Dendritic cell treated with granulocyte-macrophage colony-stimulating factor and Interleukin-4, amounts not matched to agents 40 ng/mL and 50 ng/mL, for 4 days (primary cell): Measurements from ENCODE around the gene NKAP.
"Not testable (repeated sequence)": the region's sequence is repeated elsewhere in the genome, so short reads cannot be mapped to it uniquely, and the experiment has no call there.

ENCODE experiments used
- H3K27ac Mint-ChIP-seq: one replicate; pipeline ENCODE4 v1.8.0; 2022; ENCODE audit warnings: mild to moderate bottlenecking, mixed read lengths
- H3K27me3 Mint-ChIP-seq: one replicate; pipeline ENCODE4 v1.8.0; 2022; ENCODE audit warnings: mild to moderate bottlenecking, mixed read lengths
- H3K36me3 Mint-ChIP-seq: one replicate; pipeline ENCODE4 v1.8.0; 2022; ENCODE audit warnings: low read depth, mixed read lengths
- H3K4me1 Mint-ChIP-seq: one replicate; pipeline ENCODE4 v1.8.0; 2022; ENCODE audit warnings: low read depth, mixed read lengths
- H3K4me3 Mint-ChIP-seq: one replicate; pipeline ENCODE4 v1.8.0; 2022; ENCODE audit warnings: mild to moderate bottlenecking, moderate library complexity, mixed read lengths
- H3K9me3 Mint-ChIP-seq: one replicate; pipeline ENCODE4 v1.8.0; 2022; ENCODE audit warnings: mixed read lengths
- intact Hi-C: fragments of 100-400 bp; cut with micrococcal nuclease; formaldehyde crosslinking; loops from one replicate; pipeline ENCODE4 v1.15.0; 2022

NKAP gene

GRCh38 chrX:119900976-119901375 is 42.6 kb downstream of the NKAP start:
- no peaks in the 10 kb centered on the region for H3K36me3 Mint-ChIP-seq
- H3K4me1 Mint-ChIP-seq = peaks cover 20% of the 10 kb centered on the region
- peaks cover 2% of the 10 kb centered on the region for H3K27me3 Mint-ChIP-seq
- no peaks in the 10 kb centered on the region for H3K9me3 Mint-ChIP-seq
- H3K27ac Mint-ChIP-seq = no peak overlapping the region
- H3K4me3 Mint-ChIP-seq = no peak overlapping the region
- intact Hi-C loops = no loop called here

- no peaks in the 10 kb centered on the region for H3K9me3 Mint-ChIP-seq
- peaks cover 13% of the 10 kb centered on the region for H3K4me1 Mint-ChIP-seq
- no peaks in the 10 kb centered on the region for H3K36me3 Mint-ChIP-seq
- H3K4me3 Mint-ChIP-seq = peak overlapping the region; percentile 17
- H3K27ac Mint-ChIP-seq = peak overlapping the region; percentile 81
- H3K27me3 Mint-ChIP-seq = peaks cover 2% of the 10 kb centered on the region
- intact Hi-C loops = no loop called here
These were observed 44.4 kb downstream of the NKAP start for GRCh38 chrX:119899125-119899524.

- Mint-ChIP-seq H3K4me1 (peaks cover 19% of the 10 kb centered on the region), H3K4me3 (no peak within 1 kb of the TSS), H3K9me3 (no peaks in the 10 kb centered on the region), H3K27ac (no peak within 1 kb of the TSS), H3K36me3 (no peaks in the 10 kb centered on the region), H3K27me3 (peaks cover 6% of the 10 kb centered on the region)
- intact Hi-C loops = no loop called here
These were observed 47.7 kb downstream of the NKAP start, which contains the start of gene AKAP14 for GRCh38 chrX:119895843-119896326. Gene AKAP14 (plus strand): TSS chrX:119895893. CDS start chrX:119903224, 7,331 bp downstream.

GRCh38 chrX:119891961-119892692 is 51.4 kb downstream of the NKAP start:
- H3K4me3 Mint-ChIP-seq, H3K9me3 Mint-ChIP-seq, H3K36me3 Mint-ChIP-seq, H3K4me1 Mint-ChIP-seq, H3K27ac Mint-ChIP-seq, intact Hi-C loops: not testable (repeated sequence)
- peaks cover 19% of the 10 kb centered on the region for H3K27me3 Mint-ChIP-seq

- H3K36me3 Mint-ChIP-seq, H3K9me3 Mint-ChIP-seq, H3K4me3 Mint-ChIP-seq, H3K27ac Mint-ChIP-seq, intact Hi-C loops: not testable (repeated sequence)
- H3K4me1 Mint-ChIP-seq = peaks cover 13% of the 10 kb centered on the region
- H3K27me3 Mint-ChIP-seq = peaks cover 18% of the 10 kb centered on the region
These were observed 52.9 kb downstream of the NKAP start for GRCh38 chrX:119890626-119891025.

GRCh38 chrX:119887721-119888425 is 55.7 kb downstream of the NKAP start:
- intact Hi-C loops = no loop called here
- Mint-ChIP-seq H3K9me3 (no peaks in the 10 kb centered on the region), H3K4me1 (peaks cover 11% of the 10 kb centered on the region), H3K27ac (no peak overlapping the region), H3K4me3 (peak overlapping the region; percentile 58), H3K27me3 (peaks cover 18% of the 10 kb centered on the region), H3K36me3 (no peaks in the 10 kb centered on the region)

GRCh38 chrX:119885554-119886428 is 57.8 kb downstream of the NKAP start:
- intact Hi-C loops = no loop called here
- peaks cover 7% of the 10 kb centered on the region for H3K4me1 Mint-ChIP-seq
- H3K9me3 Mint-ChIP-seq = no peaks in the 10 kb centered on the region
- H3K27me3 Mint-ChIP-seq = peaks cover 12% of the 10 kb centered on the region
- no peak overlapping the region for H3K27ac Mint-ChIP-seq
- no peak overlapping the region for H3K4me3 Mint-ChIP-seq
- no peaks in the 10 kb centered on the region for H3K36me3 Mint-ChIP-seq

- intact Hi-C loops = no loop called here
- no peak overlapping the region for H3K4me3 Mint-ChIP-seq
- H3K4me1 Mint-ChIP-seq = peaks cover 7% of the 10 kb centered on the region
- peaks cover 22% of the 10 kb centered on the region for H3K36me3 Mint-ChIP-seq
- H3K27me3 Mint-ChIP-seq = no peaks in the 10 kb centered on the region
- no peaks in the 10 kb centered on the region for H3K9me3 Mint-ChIP-seq
- peak overlapping the region; percentile 23 for H3K27ac Mint-ChIP-seq
These were observed 62.8 kb downstream of the NKAP start for GRCh38 chrX:119880552-119881437.

GRCh38 chrX:119880076-119880475 is 63.5 kb downstream of the NKAP start:
- H3K27ac Mint-ChIP-seq = peak overlapping the region; percentile 23
- no peaks in the 10 kb centered on the region for H3K9me3 Mint-ChIP-seq
- H3K36me3 Mint-ChIP-seq = peaks cover 23% of the 10 kb centered on the region
- H3K4me3 Mint-ChIP-seq = no peak overlapping the region
- H3K4me1 Mint-ChIP-seq = peaks cover 7% of the 10 kb centered on the region
- H3K27me3 Mint-ChIP-seq = no peaks in the 10 kb centered on the region
- intact Hi-C loops = no loop called here

- Mint-ChIP-seq H3K36me3 (peaks cover 23% of the 10 kb centered on the region), H3K9me3 (no peaks in the 10 kb centered on the region), H3K27ac (no peak overlapping the region), H3K4me3 (no peak overlapping the region), H3K4me1 (peaks cover 7% of the 10 kb centered on the region), H3K27me3 (no peaks in the 10 kb centered on the region)
- intact Hi-C loops = loop anchor here (10.0 kb wide), 1 partner anchor 66 kb away; the partner anchor contains the start of gene NKAP
These were observed 64.8 kb downstream of the NKAP start for GRCh38 chrX:119878740-119879139.

- intact Hi-C loops = loop anchor here (2.0 to 10.0 kb wide), 3 partner anchors 19 to 79 kb away; partner anchors contain the start of genes NKAP and UPF3B
- Mint-ChIP-seq H3K9me3 (no peaks in the 10 kb centered on the region), H3K27ac (peak within 1 kb of the TSS; percentile 98), H3K36me3 (peaks cover 18% of the 10 kb centered on the region), H3K27me3 (no peaks in the 10 kb centered on the region), H3K4me1 (peaks cover 12% of the 10 kb centered on the region), H3K4me3 (peak within 1 kb of the TSS; percentile 94)
These were observed 71.8 kb downstream of the NKAP start, which contains the start of the genes NDUFA1 and RNF113A for GRCh38 chrX:119871599-119872395. Gene NDUFA1 (plus strand): TSS chrX:119871832. CDS start chrX:119871912, 80 bp downstream. Gene RNF113A (minus strand): TSS chrX:119871733. CDS start chrX:119871613, 120 bp downstream.

GRCh38 chrX:119871245-119871598 is 72.3 kb downstream of the NKAP start:
- Mint-ChIP-seq H3K9me3 (no peaks in the 10 kb centered on the region), H3K4me3 (peak overlapping the region; percentile 94), H3K27me3 (no peaks in the 10 kb centered on the region), H3K4me1 (peaks cover 12% of the 10 kb centered on the region), H3K36me3 (peaks cover 16% of the 10 kb centered on the region), H3K27ac (peak overlapping the region; percentile 98)
- intact Hi-C loops = loop anchor here (2.0 to 10.0 kb wide), 3 partner anchors 18 to 78 kb away; partner anchors contain the start of genes NKAP and UPF3B
